Keratinocyte (primary cell): ENCODE data around the gene SLIT3. TPM values are rescaled to one million over a fixed set of nuclear protein-coding genes. Genes with fewer than 3 reads are reported as not detected.

Experiments
- DNase-seq: peaks from one replicate; pipeline ENCODE4 v3.0.0-alpha.2; 2011; ENCODE audit warnings: low read depth, missing footprints, low spot score
- FAIRE-seq: peaks from 2 replicates; lab custom pipeline; 2011; peaks lifted over from hg19 to GRCh38; lab: Jason Lieb, UNC
- H2AFZ ChIP-seq: 2 replicates; pipeline ENCODE4 v1.6.0; 2012; ENCODE audit warnings: low read length, control low read depth, inconsistent platforms; ENCODE audit not compliant: control insufficient read depth
- H3K27ac ChIP-seq: 2 replicates; pipeline ENCODE4 v1.5.1; 2011; ENCODE audit warnings: low read length; ENCODE audit not compliant: control insufficient read depth, insufficient read depth
- H3K27me3 ChIP-seq: 3 replicates; pipeline ENCODE4 v1.6.0; 2011; ENCODE audit warnings: low read length; ENCODE audit not compliant: control insufficient read depth, insufficient read depth; ENCODE audit errors: extremely low read depth
- H3K36me3 ChIP-seq, 2 experiments: 2 replicates in 1 of 2; 3 replicates in 1 of 2; pipeline ENCODE4 v1.5.1; 2011; ENCODE audit warnings: low read length in 2 of 2, mild to moderate bottlenecking in 1 of 2; ENCODE audit not compliant: control insufficient read depth in 2 of 2, insufficient read depth in 2 of 2; ENCODE audit errors: extremely low read depth in 1 of 2
- H3K4me1 ChIP-seq: 3 replicates; pipeline ENCODE4 v1.5.1; 2011; ENCODE audit warnings: low read length; ENCODE audit not compliant: control insufficient read depth, insufficient read depth; ENCODE audit errors: extremely low read depth
- H3K4me2 ChIP-seq: 3 replicates; pipeline ENCODE4 v1.6.0; 2011; ENCODE audit warnings: low read depth, low read length; ENCODE audit not compliant: control insufficient read depth, insufficient read depth; ENCODE audit errors: extremely low read depth
- H3K4me3 ChIP-seq, 3 experiments: fragments of 200-600 bp in 1 of 3; sonication (generic) in 1 of 3; 2 replicates in 2 of 3; 3 replicates in 1 of 3; pipeline ENCODE4 v1.5.1; 2011 to 2016; ENCODE audit warnings: low read length in 3 of 3, mild to moderate bottlenecking in 3 of 3, control low read depth in 2 of 3, inconsistent platforms in 1 of 3, low read depth in 1 of 3, mixed read lengths in 1 of 3, mixed run types in 1 of 3, moderate library complexity in 1 of 3; ENCODE audit not compliant: control insufficient read depth in 2 of 3, insufficient read depth in 2 of 3; ENCODE audit errors: extremely low read depth in 1 of 3
- H3K79me2 ChIP-seq: 2 replicates; pipeline ENCODE4 v1.6.0; 2012; ENCODE audit warnings: low read length; ENCODE audit not compliant: control insufficient read depth, insufficient read depth
- H3K9ac ChIP-seq: 3 replicates; pipeline ENCODE4 v1.6.0; 2011; ENCODE audit warnings: low read length; ENCODE audit not compliant: control insufficient read depth, insufficient read depth; ENCODE audit errors: extremely low read depth
- H3K9me1 ChIP-seq: 3 replicates; pipeline ENCODE4 v1.6.0; 2011; ENCODE audit warnings: low read length; ENCODE audit not compliant: control insufficient read depth, insufficient read depth; ENCODE audit errors: extremely low read depth
- H3K9me3 ChIP-seq: 2 replicates; pipeline ENCODE4 v1.5.1; 2012; ENCODE audit warnings: low read depth, low read length; ENCODE audit not compliant: control insufficient read depth
- H4K20me1 ChIP-seq: 3 replicates; pipeline ENCODE4 v1.6.0; 2011; ENCODE audit warnings: low read length; ENCODE audit not compliant: control insufficient read depth, insufficient read depth; ENCODE audit errors: extremely low read depth
- CTCF ChIP-seq, 3 experiments: IDR thresholded peaks in 1 of 3; conservative IDR thresholded peaks in 1 of 3; optimal IDR thresholded peaks in 1 of 3; 2 replicates in 2 of 3; 3 replicates in 1 of 3; pipeline versions ENCODE3 to v1.5.1; 2011; ENCODE audit warnings: low read length in 3 of 3, mild to moderate bottlenecking in 3 of 3, moderate library complexity in 2 of 3, control low read depth in 1 of 3, inconsistent platforms in 1 of 3; ENCODE audit not compliant: insufficient read depth in 2 of 3; ENCODE audit errors: extremely low read depth in 1 of 3
- EZH2 ChIP-seq: IDR thresholded peaks from one replicate; pipeline ENCODE4 v1.6.1; 2012; ENCODE audit warnings: inconsistent platforms, mild to moderate bottlenecking, low read length, moderate library complexity
- dilution Hi-C: fragments of 300-500 bp; cut with MboI; formaldehyde crosslinking; loops from one replicate; pipeline ENCODE4 v1.7.0; 2020; ENCODE audit warnings: low sequenced_read_pairs; ENCODE audit not compliant: extremely low pct_ligation_motif_present
- polyA plus RNA-seq, 5 experiments: library from polyadenylated mRNA; depleted of rRNA in 3 of 5; stranded (reverse) in 3 of 5; stranded (forward) in 1 of 5; unstranded in 1 of 5; fragments of >200 nt; gene quantifications; 1 replicate in 1 of 5; 2 replicates in 3 of 5; 3 replicates in 1 of 5; pipeline versions ENCODE4 v1.2.1 to v1.2.3, GENCODE V29; 2011 to 2012; ENCODE audit warnings: missing spikeins in 2 of 5, low read depth in 1 of 5, low replicate concordance in 1 of 5

Gene SLIT3
- polyA plus RNA-seq, 1 donor (not counting 4 experiments of a cell fraction or from before 2014, with no cell fraction given) = 2.4 TPM

DNA sequence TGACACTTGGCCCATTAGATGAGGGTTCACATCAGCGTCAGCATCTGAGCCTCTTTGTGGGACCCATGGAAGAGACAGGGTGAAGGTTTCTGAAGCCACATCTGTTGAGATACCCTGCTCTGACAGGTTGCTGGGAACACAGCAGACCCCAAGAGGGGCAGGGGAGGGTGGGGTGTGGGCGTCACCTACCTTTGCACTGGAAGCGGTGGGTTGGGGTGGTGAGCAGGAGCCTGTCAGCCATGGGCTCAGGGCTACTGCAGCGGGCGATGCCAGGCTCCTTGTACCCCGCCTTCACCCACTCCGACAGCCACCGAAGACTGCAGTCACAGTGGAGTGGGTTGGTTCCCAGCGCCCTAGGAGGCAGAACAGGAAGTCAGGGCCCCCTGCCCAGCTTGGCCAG, 590.2 kb downstream of the SLIT3 start:
- Histone ChIP-seq H3K79me2 (no peaks in the 10 kb centered on the region), H3K9me3 (no peaks in the 10 kb centered on the region), H3K4me3 (no peak overlapping the region), H3K9me1 (no peaks in the 10 kb centered on the region), H3K27me3 (no peaks in the 10 kb centered on the region), H2AFZ (no peak overlapping the region), H3K4me2 (no peak overlapping the region), H3K36me3 (no peaks in the 10 kb centered on the region), H4K20me1 (no peaks in the 10 kb centered on the region), H3K9ac (no peak overlapping the region), H3K4me1 (peaks cover 19% of the 10 kb centered on the region), H3K27ac (no peak overlapping the region)
- dilution Hi-C loops = no loop called here
- no peak for DNase-seq
- FAIRE-seq = no peak
- TF ChIP-seq CTCF (optimal IDR thresholded peaks at IDR 0.05 in 1 of 3, IDR thresholded peaks at IDR 0.05 in 1 of 3, conservative IDR thresholded peaks at IDR 0.05 in 1 of 3; ENCODE audit: extremely low read depth in 1 of 3, insufficient read depth in 2 of 3, low read length in 3 of 3) (no peak), EZH2 (no peak)

DNA sequence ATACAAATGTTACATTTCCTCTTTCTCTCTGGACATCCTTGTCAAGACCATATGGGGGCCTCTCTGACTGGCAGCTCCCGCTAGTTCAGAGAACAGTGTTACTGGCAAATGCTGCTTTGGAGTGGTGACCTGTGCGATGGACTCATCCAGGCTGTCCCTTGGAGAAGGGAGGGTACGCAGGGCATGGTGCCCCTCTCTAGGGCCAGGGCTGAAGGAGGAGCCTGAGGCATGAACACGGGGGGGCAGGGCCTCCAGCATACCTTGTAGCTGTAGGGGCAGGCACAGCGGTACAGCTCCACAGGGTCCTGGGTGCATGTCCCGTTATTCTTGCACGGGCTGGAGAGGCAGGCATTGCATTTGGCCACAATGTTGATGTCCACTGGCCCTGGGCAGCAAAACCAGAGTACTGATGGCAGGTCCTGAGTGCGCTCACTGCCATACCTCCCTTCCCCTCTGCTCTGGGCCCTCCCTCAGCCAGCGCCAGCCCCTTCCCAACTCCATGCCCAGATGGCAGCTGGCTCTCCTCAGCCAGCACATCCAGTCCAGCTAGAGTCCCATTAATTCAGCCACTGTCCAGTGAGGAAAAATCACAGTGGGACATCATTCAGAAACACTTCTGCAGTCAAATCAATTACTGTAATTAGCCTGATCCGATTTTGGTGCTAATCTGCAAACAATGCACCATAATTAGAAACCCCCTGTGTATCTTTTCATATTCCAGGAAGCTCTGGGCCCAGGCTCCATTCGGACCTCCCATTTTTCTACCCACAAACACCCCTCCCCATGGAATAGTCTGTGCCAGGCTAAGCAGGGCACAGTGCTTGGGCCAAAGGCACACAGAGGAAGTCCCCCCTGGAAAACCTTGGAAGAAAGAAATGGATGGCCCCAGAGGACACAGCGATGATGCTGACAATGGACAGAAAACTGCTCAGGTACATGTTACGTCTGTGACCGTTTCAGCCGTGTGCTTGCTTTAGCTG, 592.9 kb downstream of the SLIT3 start:
- H3K9ac ChIP-seq = no peak overlapping the region
- no peaks in the 10 kb centered on the region for H4K20me1 ChIP-seq
- DNase-seq = no peak
- FAIRE-seq = no peak
- H3K79me2 ChIP-seq = no peaks in the 10 kb centered on the region
- dilution Hi-C loops = no loop called here
- H3K36me3 ChIP-seq = no peaks in the 10 kb centered on the region
- no peak overlapping the region for H3K4me3 ChIP-seq
- no peak for TF ChIP-seq CTCF (optimal IDR thresholded peaks at IDR 0.05 in 1 of 3, IDR thresholded peaks at IDR 0.05 in 1 of 3, conservative IDR thresholded peaks at IDR 0.05 in 1 of 3; ENCODE audit: extremely low read depth in 1 of 3, insufficient read depth in 2 of 3, low read length in 3 of 3)
- no peak for TF ChIP-seq EZH2
- H2AFZ ChIP-seq = no peak overlapping the region
- H3K9me3 ChIP-seq = no peaks in the 10 kb centered on the region
- no peak overlapping the region for H3K27ac ChIP-seq
- no peaks in the 10 kb centered on the region for H3K27me3 ChIP-seq
- H3K9me1 ChIP-seq = no peaks in the 10 kb centered on the region
- no peak overlapping the region for H3K4me2 ChIP-seq
- peaks cover 9% of the 10 kb centered on the region for H3K4me1 ChIP-seq
